GM23248 (cell line): ENCODE measurements around the gene MGAT4C.

Experiments
- EZH2 ChIP-seq: fragments of 200-600 bp; sonication (generic); IDR thresholded peaks from 2 replicates; pipeline ENCODE4 v1.6.1; 2018; ENCODE audit warnings: antibody characterized with exemption, mild to moderate bottlenecking; ENCODE audit not compliant: insufficient read depth, poor library complexity, severe bottlenecking
- EZH2phosphoT487 ChIP-seq: fragments of 200-600 bp; sonication (generic); IDR thresholded peaks from 2 replicates; pipeline ENCODE4 v1.6.1; 2018; ENCODE audit warnings: antibody characterized with exemption, moderate library complexity, mild to moderate bottlenecking, low read depth; ENCODE audit not compliant: insufficient read depth

DNA sequence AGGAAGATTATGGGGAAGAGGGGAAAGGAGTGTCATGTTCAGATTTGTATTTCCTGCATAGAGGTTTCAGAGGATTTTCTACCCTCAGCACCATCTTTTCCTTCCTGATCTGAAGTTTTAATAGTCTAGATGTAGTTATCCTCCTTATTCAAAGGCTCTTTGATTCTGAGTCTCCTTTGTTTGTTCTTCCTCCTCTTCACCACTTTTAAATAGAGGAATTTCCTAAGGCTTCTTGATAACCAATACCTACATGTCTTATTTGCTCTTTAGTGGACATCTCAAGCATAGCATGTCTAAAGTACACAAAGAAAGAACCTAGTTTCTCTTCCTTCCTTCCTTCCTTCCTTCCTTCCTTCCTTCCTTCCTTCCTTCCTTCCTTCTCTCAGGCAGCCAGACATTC, 8.3 kb downstream of the MGAT4C start:
- TF ChIP-seq EZH2 (no peak), EZH2phosphoT487 (no peak)
